Caki2 (cell line): Measurements from ENCODE around the gene JARID2. TPM values are rescaled to one million over a fixed set of nuclear protein-coding genes. Genes with fewer than 3 reads are reported as not detected.

Experiments used
- DNase-seq: peaks from one replicate; pipeline ENCODE4 v3.0.0-alpha.2; 2015; ENCODE audit warnings: low read depth
- in situ Hi-C: cut with HindIII; loops from 2 replicates; pipeline ENCODE4 v1.10.0; 2016; ENCODE audit warnings: low sequenced_read_pairs, low pct_unique_long_range_greater_than_20kb, mixed read lengths
- total RNA-seq: library from RNA; depleted of rRNA; stranded (reverse); fragments of >200 nt; shearing (Covaris generic); gene quantifications from 2 replicates; pipeline ENCODE4 v1.2.3, GENCODE V29; 2014; ENCODE audit warnings: low replicate concordance

JARID2 gene
- total RNA-seq, 1 experiment from 2014 or later: 4.9 TPM

- no peak for DNase-seq
- in situ Hi-C loops: no loop called here
These were observed 125.1 kb downstream of the JARID2 start for GRCh38 chr6:15370733-15371671.

GRCh38 chr6:15372932-15373331, 127.1 kb downstream of the JARID2 start:
- no peak for DNase-seq
- in situ Hi-C loops: no loop called here

GRCh38 chr6:15374119-15374518, 128.2 kb downstream of the JARID2 start:
- in situ Hi-C loops: no loop called here

GRCh38 chr6:15375018-15375417, 129.1 kb downstream of the JARID2 start:
- in situ Hi-C loops: no loop called here
- no peak for DNase-seq

More at GRCh38 chr6:15374119-15374518, 128.2 kb downstream of the JARID2 start:
- no peak for DNase-seq

- DNase-seq: no peak
- in situ Hi-C loops: no loop called here
These were observed 129.9 kb downstream of the JARID2 start for GRCh38 chr6:15375638-15376290.

- in situ Hi-C loops: no loop called here
- DNase-seq: no peak
These were observed 131.1 kb downstream of the JARID2 start for GRCh38 chr6:15376900-15377487.

- DNase-seq: no peak
- in situ Hi-C loops: no loop called here
These were observed 132.4 kb downstream of the JARID2 start for GRCh38 chr6:15378272-15378671.

GRCh38 chr6:15378866-15379265, 133.0 kb downstream of the JARID2 start:
- in situ Hi-C loops: no loop called here

GRCh38 chr6:15380351-15380750, 134.5 kb downstream of the JARID2 start:
- DNase-seq: no peak
- in situ Hi-C loops: no loop called here

More at GRCh38 chr6:15378866-15379265, 133.0 kb downstream of the JARID2 start:
- DNase-seq: no peak

GRCh38 chr6:15382089-15382488, 136.2 kb downstream of the JARID2 start:
- DNase-seq: no peak
- in situ Hi-C loops: no loop called here

GRCh38 chr6:15382712-15383111, 136.8 kb downstream of the JARID2 start:
- no peak for DNase-seq
- in situ Hi-C loops: no loop called here

GRCh38 chr6:15384901-15385300, 139.0 kb downstream of the JARID2 start:
- in situ Hi-C loops: no loop called here
- no peak for DNase-seq

GRCh38 chr6:15385521-15385920, 139.7 kb downstream of the JARID2 start:
- in situ Hi-C loops: no loop called here
- no peak for DNase-seq

- no peak for DNase-seq
- in situ Hi-C loops: no loop called here
These were observed 140.4 kb downstream of the JARID2 start for GRCh38 chr6:15386110-15386755.

GRCh38 chr6:15386756-15387112, 140.9 kb downstream of the JARID2 start:
- in situ Hi-C loops: no loop called here
- DNase-seq: no peak

GRCh38 chr6:15387118-15387517, 141.2 kb downstream of the JARID2 start:
- in situ Hi-C loops: no loop called here
- no peak for DNase-seq

GRCh38 chr6:15389084-15389764, 143.4 kb downstream of the JARID2 start:
- no peak for DNase-seq
- in situ Hi-C loops: no loop called here
